Measurements from ENCODE around the gene DCXR. TPM values are rescaled to one million over a fixed set of nuclear protein-coding genes. Genes with fewer than 3 reads are reported as not detected.

DCXR gene
- total RNA-seq, 1 donor, result 29.3 TPM

DNA sequence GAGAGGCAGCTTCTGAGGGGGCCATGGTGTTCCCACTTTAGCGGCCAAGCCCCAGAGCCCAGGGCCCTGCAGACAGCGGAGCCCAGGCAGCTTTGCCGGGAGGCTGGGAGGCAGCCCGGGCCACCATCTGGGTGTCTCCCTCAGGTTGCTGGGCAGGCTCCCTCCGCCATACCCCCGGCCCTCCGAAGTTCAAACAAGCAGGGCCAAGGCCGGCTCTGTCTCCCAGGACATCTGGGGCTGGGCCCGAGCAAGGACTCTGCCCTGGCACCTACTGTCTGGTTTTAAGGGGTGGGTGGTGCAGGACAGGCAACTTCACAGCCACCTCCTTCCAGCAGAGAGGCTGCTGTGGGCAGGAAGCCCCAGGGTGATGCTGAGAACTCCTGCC lies 25.5 kb upstream of the DCXR start:
- TF ChIP-seq, protein P1, sequence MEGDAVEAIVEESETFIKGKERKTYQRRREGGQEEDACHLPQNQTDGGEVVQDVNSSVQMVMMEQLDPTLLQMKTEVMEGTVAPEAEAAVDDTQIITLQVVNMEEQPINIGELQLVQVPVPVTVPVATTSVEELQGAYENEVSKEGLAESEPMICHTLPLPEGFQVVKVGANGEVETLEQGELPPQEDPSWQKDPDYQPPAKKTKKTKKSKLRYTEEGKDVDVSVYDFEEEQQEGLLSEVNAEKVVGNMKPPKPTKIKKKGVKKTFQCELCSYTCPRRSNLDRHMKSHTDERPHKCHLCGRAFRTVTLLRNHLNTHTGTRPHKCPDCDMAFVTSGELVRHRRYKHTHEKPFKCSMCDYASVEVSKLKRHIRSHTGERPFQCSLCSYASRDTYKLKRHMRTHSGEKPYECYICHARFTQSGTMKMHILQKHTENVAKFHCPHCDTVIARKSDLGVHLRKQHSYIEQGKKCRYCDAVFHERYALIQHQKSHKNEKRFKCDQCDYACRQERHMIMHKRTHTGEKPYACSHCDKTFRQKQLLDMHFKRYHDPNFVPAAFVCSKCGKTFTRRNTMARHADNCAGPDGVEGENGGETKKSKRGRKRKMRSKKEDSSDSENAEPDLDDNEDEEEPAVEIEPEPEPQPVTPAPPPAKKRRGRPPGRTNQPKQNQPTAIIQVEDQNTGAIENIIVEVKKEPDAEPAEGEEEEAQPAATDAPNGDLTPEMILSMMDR (IDR thresholded peaks at IDR 0.05; ENCODE audit: insufficient read depth, low read length), result no peak
- no peak for DNase-seq (ENCODE audit: low read depth)
- no peak overlapping the region for H3K4me3 ChIP-seq (ENCODE audit: low read depth, low read length)

DNA sequence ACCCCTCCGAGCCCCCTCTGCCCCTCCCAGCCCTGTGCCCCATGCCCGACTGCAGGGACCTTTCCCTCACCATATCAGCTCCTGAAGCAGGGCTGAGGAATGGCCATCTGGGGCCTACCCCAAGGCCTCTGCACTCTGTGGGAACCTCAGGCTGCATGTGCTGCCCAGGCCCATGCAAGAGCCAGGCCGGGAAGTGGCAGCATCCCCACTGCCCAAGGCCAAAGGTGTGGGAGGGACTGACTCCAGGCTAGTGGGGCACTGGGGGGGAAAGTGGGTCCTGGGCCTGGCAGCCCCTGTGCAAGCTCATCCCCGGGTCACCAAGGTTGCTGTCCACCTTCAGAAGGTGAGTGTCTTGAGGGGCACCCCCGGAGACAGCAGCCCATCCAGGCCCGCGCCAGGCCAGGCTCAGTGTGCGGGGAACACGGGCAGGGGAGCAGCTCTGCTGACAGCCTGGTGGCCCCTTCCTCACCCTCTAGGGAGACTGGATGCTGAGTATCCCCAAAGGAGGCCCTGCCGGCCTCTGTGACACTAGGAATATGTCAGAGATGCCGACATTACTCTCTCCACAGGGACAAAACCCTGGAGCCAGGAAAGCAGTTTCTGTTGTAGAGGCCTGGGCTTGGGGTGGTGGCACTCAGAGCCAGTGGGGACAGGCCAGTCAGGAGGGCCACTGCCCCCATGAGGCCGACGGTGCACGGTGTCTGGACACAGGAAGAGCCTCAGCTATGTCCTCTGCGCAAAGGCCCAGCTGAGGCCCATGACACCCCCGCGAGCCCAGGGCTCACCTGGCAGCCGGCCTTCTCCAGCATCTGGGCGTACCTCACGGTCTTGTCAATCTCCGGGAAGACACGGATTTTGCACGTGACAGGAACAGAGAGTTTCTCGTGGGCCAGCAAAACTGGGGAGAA lies 24.8 kb upstream of the DCXR start:
- DNase-seq (ENCODE audit: low read depth), result no peak
- H3K4me3 ChIP-seq (ENCODE audit: low read depth, low read length), result no peak overlapping the region
- TF ChIP-seq, protein P1 (IDR thresholded peaks at IDR 0.05; ENCODE audit: insufficient read depth, low read length), result no peak

DNA sequence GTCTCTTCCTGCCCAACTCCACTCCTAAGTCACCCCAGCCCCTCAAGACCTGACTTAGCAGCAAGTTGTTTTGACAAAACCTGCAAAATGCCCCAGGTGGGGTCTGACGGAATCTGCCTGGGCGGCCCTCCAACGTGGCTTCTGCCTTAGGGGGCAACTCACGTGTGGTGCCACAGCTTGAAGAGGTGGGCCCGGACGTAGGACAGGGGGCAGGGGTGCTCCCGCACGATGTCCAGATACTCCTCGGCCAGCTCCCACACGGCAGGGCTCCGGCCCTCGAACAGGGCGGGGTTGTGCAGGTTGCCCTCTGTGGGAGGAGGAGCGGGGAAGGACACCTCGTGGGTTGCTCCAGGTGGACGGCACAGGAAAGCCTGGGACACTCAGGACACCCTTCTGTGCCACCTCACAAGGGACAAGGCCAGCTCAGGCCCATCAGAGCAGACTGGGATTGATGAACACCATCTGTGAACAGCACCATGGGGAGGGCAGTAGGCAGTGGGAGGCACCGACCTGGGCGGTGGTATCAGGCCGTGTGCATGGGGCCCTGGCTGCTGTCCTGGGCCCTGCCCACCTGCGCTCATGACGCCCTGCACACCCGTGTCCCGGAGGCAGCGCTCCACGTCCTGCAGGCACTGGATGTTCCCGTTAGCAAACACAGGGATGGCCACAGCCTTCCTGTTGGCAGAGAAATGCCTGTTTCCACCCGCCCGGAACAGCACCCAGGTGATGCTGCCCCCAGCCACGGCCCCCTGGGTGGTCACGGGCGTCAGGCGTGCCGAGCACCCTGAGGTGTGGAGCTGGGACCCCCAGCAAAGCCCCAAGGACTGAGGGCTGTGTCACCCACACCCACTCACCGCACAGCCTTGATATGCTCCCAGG lies 23.8 kb upstream of the DCXR start:
- TF ChIP-seq, protein P1 (IDR thresholded peaks at IDR 0.05; ENCODE audit: insufficient read depth, low read length), result no peak
- no peak for DNase-seq (ENCODE audit: low read depth)
- no peak overlapping the region for H3K4me3 ChIP-seq (ENCODE audit: low read depth, low read length)

DNA sequence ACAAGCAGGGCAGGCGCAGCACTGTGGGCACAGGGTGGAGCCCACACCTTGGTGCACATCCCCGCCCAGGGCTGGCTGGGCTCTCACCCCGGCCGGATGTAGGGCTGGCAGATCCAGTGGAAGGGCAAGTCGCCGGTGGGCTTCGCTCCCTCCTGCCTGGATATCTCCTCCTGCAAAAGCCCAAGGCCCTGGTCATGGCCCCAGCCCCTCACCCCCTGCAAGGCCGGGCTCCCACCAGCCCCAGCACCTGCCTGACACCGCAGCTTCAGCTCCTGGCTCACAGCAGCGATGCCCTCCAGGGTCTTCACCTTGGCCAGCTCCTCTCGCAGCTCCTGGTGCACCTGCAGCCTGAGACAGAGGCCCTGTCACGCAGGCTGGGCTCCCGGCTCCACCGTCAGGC lies 23.1 kb upstream of the DCXR start:
- DNase-seq (ENCODE audit: low read depth), result no peak
- TF ChIP-seq, protein P1 (IDR thresholded peaks at IDR 0.05; ENCODE audit: insufficient read depth, low read length), result no peak
- H3K4me3 ChIP-seq (ENCODE audit: low read depth, low read length), result no peak overlapping the region

DNA sequence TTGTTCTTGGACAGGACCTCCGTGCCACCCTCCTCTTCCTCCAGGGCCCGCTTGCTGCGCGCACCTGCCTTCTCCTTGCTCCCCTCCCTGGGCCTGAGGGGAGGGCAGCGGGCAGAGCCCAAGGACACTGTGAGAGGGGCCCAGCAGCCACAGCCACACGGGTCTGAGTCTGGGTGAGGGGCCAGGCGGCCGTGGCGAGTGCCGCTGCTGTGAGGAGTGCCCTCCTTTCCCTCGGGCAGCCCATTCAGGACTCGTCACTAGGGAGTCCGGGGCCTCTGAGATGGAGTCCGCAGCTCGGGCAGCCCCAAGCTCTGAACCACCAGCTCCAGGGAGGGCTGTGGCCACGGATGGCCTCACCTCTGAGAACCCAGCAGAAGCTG lies 22.5 kb upstream of the DCXR start:
- no peak for DNase-seq (ENCODE audit: low read depth)
- TF ChIP-seq, protein P1 (IDR thresholded peaks at IDR 0.05; ENCODE audit: insufficient read depth, low read length), result no peak
- no peak overlapping the region for H3K4me3 ChIP-seq (ENCODE audit: low read depth, low read length)

DNA sequence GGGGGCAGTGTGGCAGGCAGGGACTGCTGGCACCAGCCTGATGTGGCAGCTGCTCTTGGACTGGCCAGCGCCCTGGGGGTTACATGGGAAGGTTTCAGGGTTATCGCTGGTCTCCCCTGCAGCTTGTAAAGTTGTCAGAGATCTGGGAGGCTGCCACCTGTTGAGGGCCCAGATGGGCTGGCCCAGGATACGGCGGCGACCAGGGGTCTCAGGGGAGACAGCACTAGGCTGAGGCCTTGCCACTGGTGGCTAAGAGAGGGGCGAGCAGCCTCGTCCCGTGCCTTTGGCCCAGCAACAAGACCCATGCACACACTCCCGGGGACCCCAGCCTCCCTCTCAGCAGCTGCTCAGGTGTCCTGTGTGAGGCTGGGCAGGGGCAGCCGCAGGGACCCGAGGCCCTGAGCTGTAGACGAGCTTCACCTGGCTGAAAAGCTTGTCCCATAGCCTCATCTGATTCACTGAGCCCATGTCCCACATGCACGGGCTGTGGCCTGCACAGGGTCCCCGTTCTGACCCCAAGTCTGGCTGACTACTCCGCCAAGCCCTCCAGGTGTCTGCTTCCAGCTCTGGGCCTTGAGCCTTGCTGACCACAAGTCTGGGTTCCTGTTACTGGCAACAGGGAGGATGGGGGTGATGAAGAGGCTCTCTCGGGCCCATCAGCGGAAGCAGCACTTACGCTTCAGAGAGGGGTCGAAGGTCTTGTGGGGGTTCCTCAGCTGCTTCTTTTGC lies 21.9 kb upstream of the DCXR start:
- no peak overlapping the region for H3K4me3 ChIP-seq (ENCODE audit: low read depth, low read length)
- TF ChIP-seq, protein P1 (IDR thresholded peaks at IDR 0.05; ENCODE audit: insufficient read depth, low read length), result no peak
- no peak for DNase-seq (ENCODE audit: low read depth)
